Measurements from ENCODE around the gene PNPLA3. TPM values are rescaled to one million over a fixed set of nuclear protein-coding genes. Genes with fewer than 3 reads are reported as not detected.

PNPLA3 gene
- total RNA-seq, 3 donors from 2014 or later: 2.4 to 3.1 (median 2.9) TPM

- Histone ChIP-seq H3K27me3 (peaks cover 0 to 42% of the 10 kb centered on the region in 2 donors), H3K36me3 (no peaks in the 10 kb centered on the region), H3K27ac (no peak overlapping the region), H3K4me1 (no peaks in the 10 kb centered on the region), H3K9me3 (no peaks in the 10 kb centered on the region), H3K4me3 (no peak overlapping the region)
- intact Hi-C loops (cut with DNase I; ENCODE audit: low total_unique reads): no loop called here
- peak in 1 of 2 donors; percentile 39 for DNase-seq (ENCODE audit: low spot score in 2 of 2)
- TF ChIP-seq POLR2A (IDR thresholded peaks at IDR 0.05) (no peak), POLR2AphosphoS5 (IDR thresholded peaks at IDR 0.05) (no peak), CTCF (IDR thresholded peaks at IDR 0.05) (no peak)
These were observed 39.7 kb upstream of the PNPLA3 start for GRCh38 chr22:43883719-43884415.

- intact Hi-C loops (cut with DNase I; ENCODE audit: low total_unique reads): no loop called here
- H3K27ac ChIP-seq: no peak overlapping the region
- H3K36me3 ChIP-seq: no peaks in the 10 kb centered on the region
- no peaks in the 10 kb centered on the region for H3K4me1 ChIP-seq
- no peaks in the 10 kb centered on the region for H3K9me3 ChIP-seq
- peak in 1 of 2 donors; percentile 55 for DNase-seq (ENCODE audit: low spot score in 2 of 2)
- H3K27me3 ChIP-seq: peaks cover 0 to 50% of the 10 kb centered on the region in 2 donors
- peak; percentile 16 to 41 (median 20) for TF ChIP-seq CTCF (IDR thresholded peaks at IDR 0.05)
- TF ChIP-seq POLR2A (IDR thresholded peaks at IDR 0.05): no peak
- H3K4me3 ChIP-seq: no peak overlapping the region
These were observed 38.8 kb upstream of the PNPLA3 start for GRCh38 chr22:43884600-43885318.

- H3K4me3 ChIP-seq: no peak overlapping the region
- intact Hi-C loops (cut with DNase I; ENCODE audit: low total_unique reads): no loop called here
- H3K9me3 ChIP-seq: no peaks in the 10 kb centered on the region
- peaks cover 0 to 55% of the 10 kb centered on the region in 2 donors for H3K27me3 ChIP-seq
- H3K36me3 ChIP-seq: no peaks in the 10 kb centered on the region
- no peak overlapping the region for H3K27ac ChIP-seq
- no peak for DNase-seq (ENCODE audit: low spot score in 2 of 2)
- no peak for TF ChIP-seq CTCF (IDR thresholded peaks at IDR 0.05)
- TF ChIP-seq POLR2AphosphoS5 (IDR thresholded peaks at IDR 0.05): no peak
- no peak for TF ChIP-seq POLR2A (IDR thresholded peaks at IDR 0.05)
- H3K4me1 ChIP-seq: no peaks in the 10 kb centered on the region
These were observed 38.3 kb upstream of the PNPLA3 start for GRCh38 chr22:43885319-43885671.

GRCh38 chr22:43885786-43886185, 37.8 kb upstream of the PNPLA3 start:
- TF ChIP-seq CTCF (IDR thresholded peaks at IDR 0.05) (no peak), POLR2A (IDR thresholded peaks at IDR 0.05) (no peak), POLR2AphosphoS5 (IDR thresholded peaks at IDR 0.05) (no peak)
- Histone ChIP-seq H3K9me3 (no peaks in the 10 kb centered on the region), H3K27me3 (peaks cover 4 to 57% of the 10 kb centered on the region in 2 donors), H3K4me3 (no peak overlapping the region), H3K36me3 (no peaks in the 10 kb centered on the region), H3K4me1 (no peaks in the 10 kb centered on the region), H3K27ac (no peak overlapping the region)
- DNase-seq (ENCODE audit: low spot score in 2 of 2): peak in 1 of 2 donors; percentile 12
- intact Hi-C loops (cut with DNase I; ENCODE audit: low total_unique reads): no loop called here

GRCh38 chr22:43886231-43886630, 37.4 kb upstream of the PNPLA3 start:
- H3K27me3 ChIP-seq: peaks cover 8 to 57% of the 10 kb centered on the region in 2 donors
- no peak overlapping the region for H3K4me3 ChIP-seq
- intact Hi-C loops (cut with DNase I; ENCODE audit: low total_unique reads): no loop called here
- TF ChIP-seq POLR2A (IDR thresholded peaks at IDR 0.05): no peak
- no peak for TF ChIP-seq CTCF (IDR thresholded peaks at IDR 0.05)
- no peak for TF ChIP-seq POLR2AphosphoS5 (IDR thresholded peaks at IDR 0.05)
- H3K4me1 ChIP-seq: no peaks in the 10 kb centered on the region
- peak in 1 of 2 donors; percentile 28 for DNase-seq (ENCODE audit: low spot score in 2 of 2)
- no peaks in the 10 kb centered on the region for H3K36me3 ChIP-seq
- no peaks in the 10 kb centered on the region for H3K9me3 ChIP-seq
- no peak overlapping the region for H3K27ac ChIP-seq
